Upper lobe of right lung (tissue), 1 donor: ENCODE measurements around the gene OTOP2. TPM values are rescaled to one million over a fixed set of nuclear protein-coding genes. Genes with fewer than 3 reads are reported as not detected.

Source experiments
- ATAC-seq: fragments of 200-7000 bp; cut with Tn5 transposase; one replicate; pipeline ENCODE4 v1.9.1; 2020; ENCODE audit warnings: mild to moderate bottlenecking, moderate library complexity
- DNase-seq: peaks from one replicate; pipeline ENCODE4 v3.0.0-alpha.2; 2020
- H3K27ac ChIP-seq: fragments of 200-600 bp; one replicate; pipeline ENCODE4 v1.8.0; 2022
- H3K27me3 ChIP-seq: fragments of 200-600 bp; one replicate; pipeline ENCODE4 v1.8.0; 2022; ENCODE audit warnings: mild to moderate bottlenecking
- H3K36me3 ChIP-seq: fragments of 200-600 bp; one replicate; pipeline ENCODE4 v1.8.0; 2022
- H3K4me1 ChIP-seq: fragments of 200-600 bp; one replicate; pipeline ENCODE4 v1.8.0; 2022
- H3K4me3 ChIP-seq: fragments of 200-600 bp; one replicate; pipeline ENCODE4 v1.8.0; 2022; ENCODE audit warnings: mild to moderate bottlenecking
- H3K9me3 ChIP-seq: fragments of 200-600 bp; one replicate; pipeline ENCODE4 v1.8.0; 2022
- CTCF ChIP-seq: fragments of 200-600 bp; IDR thresholded peaks from one replicate; pipeline ENCODE4 v1.8.0; 2022; ENCODE audit warnings: antibody characterized with exemption
- intact Hi-C: fragments of 100-400 bp; cut with DNase I; formaldehyde crosslinking; loops from one replicate; pipeline ENCODE4 v1.11.0; 2022
- total RNA-seq: library from RNA; stranded (reverse); fragmentation: NEBNext Ultra II Directional; extraction: Animal tissue kit (Norgen Biotek cat#: 25700); gene quantifications from one replicate; pipeline ENCODE4 v1.2.1, GENCODE V29; 2021
- donor health status: DM: no; HTN: yes; CAD: no; lungs with severe emphysema.

Gene OTOP2
- total RNA-seq, 1 donor from 2014 or later, result not detected

GRCh38 chr17:74916851-74917199 is 7.2 kb upstream of the OTOP2 start:
- DNase-seq, result no peak
- H3K9me3 ChIP-seq, result no peaks in the 10 kb centered on the region
- H3K4me1 ChIP-seq, result no peaks in the 10 kb centered on the region
- peaks cover 33% of the 10 kb centered on the region for H3K27me3 ChIP-seq
- H3K27ac ChIP-seq, result no peak overlapping the region
- H3K4me3 ChIP-seq, result no peak overlapping the region
- no peaks in the 10 kb centered on the region for H3K36me3 ChIP-seq
- TF ChIP-seq CTCF, result no peak
- no peak for ATAC-seq
- intact Hi-C loops, result no loop called here

GRCh38 chr17:74917430-74917829 is 6.6 kb upstream of the OTOP2 start:
- ATAC-seq (peak; percentile 48), DNase-seq (no peak)
- Histone ChIP-seq H3K4me1 (no peaks in the 10 kb centered on the region), H3K36me3 (no peaks in the 10 kb centered on the region), H3K9me3 (no peaks in the 10 kb centered on the region), H3K27ac (no peak overlapping the region), H3K4me3 (no peak overlapping the region), H3K27me3 (peaks cover 39% of the 10 kb centered on the region)
- no peak for TF ChIP-seq CTCF
- intact Hi-C loops, result no loop called here

GRCh38 chr17:74918906-74919305 is 5.2 kb upstream of the OTOP2 start:
- TF ChIP-seq CTCF, result no peak
- no peak for ATAC-seq
- intact Hi-C loops, result no loop called here
- Histone ChIP-seq H3K4me3 (no peak overlapping the region), H3K27me3 (peaks cover 54% of the 10 kb centered on the region), H3K27ac (no peak overlapping the region), H3K4me1 (peaks cover 11% of the 10 kb centered on the region), H3K9me3 (no peaks in the 10 kb centered on the region), H3K36me3 (no peaks in the 10 kb centered on the region)
- no peak for DNase-seq

DNA sequence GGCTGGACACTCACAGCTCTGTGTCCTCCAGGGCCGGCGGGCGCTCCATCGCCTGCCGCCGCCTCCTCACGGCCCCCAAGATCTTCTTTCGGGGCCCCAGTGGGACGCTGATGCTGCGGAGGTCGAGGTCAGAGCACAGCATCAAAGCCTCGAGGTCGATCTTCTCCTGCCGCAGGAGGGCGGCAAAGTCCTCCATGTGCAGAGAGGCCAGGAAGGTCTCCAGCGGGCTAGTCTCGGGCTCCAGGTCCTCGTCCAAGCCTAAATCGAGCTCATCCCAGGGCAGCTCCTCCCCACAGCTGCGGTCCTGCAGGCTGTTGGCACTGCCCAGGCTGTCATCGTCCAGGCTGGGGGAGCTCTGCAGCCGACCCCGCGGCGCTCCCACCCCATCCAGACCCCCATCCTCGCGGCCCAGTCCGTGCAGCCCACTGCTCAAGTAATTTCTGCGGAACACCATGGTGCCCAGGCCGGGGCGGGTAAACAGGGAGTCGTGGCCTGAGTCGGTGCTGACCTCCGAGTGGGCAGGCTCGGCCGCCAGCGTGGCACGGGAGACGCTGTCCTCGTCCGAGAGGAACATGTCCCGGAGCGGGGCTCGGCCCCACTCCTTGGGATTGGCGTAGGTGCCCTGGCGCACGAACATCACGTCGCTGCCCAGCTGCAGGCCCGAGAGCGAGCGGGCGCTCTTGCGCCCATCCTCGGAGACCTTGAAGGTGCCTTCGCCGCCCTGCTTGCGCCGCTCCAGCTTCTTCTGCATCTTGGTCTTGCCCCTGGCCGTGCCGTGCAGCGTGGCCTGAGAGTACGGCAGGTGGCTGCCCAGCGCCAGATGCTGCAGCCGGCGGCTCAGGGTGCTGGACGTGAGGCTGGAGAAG is 4.4 kb upstream of the OTOP2 start:
- Histone ChIP-seq H3K36me3 (no peaks in the 10 kb centered on the region), H3K4me3 (no peak overlapping the region), H3K9me3 (no peaks in the 10 kb centered on the region), H3K4me1 (peaks cover 19% of the 10 kb centered on the region), H3K27ac (no peak overlapping the region), H3K27me3 (peaks cover 62% of the 10 kb centered on the region)
- DNase-seq (no peak), ATAC-seq (no peak)
- TF ChIP-seq CTCF, result no peak
- intact Hi-C loops, result no loop called here

GRCh38 chr17:74920306-74920620 is 3.8 kb upstream of the OTOP2 start:
- Histone ChIP-seq H3K27me3 (peaks cover 68% of the 10 kb centered on the region), H3K4me3 (no peak overlapping the region), H3K36me3 (no peaks in the 10 kb centered on the region), H3K27ac (no peak overlapping the region), H3K9me3 (no peaks in the 10 kb centered on the region), H3K4me1 (peaks cover 20% of the 10 kb centered on the region)
- TF ChIP-seq CTCF, result no peak
- intact Hi-C loops, result no loop called here
- ATAC-seq (no peak), DNase-seq (no peak)

GRCh38 chr17:74920642-74921025 is 3.4 kb upstream of the OTOP2 start:
- no peak overlapping the region for H3K4me3 ChIP-seq
- ATAC-seq (no peak), DNase-seq (no peak)
- H3K27me3 ChIP-seq, result peaks cover 71% of the 10 kb centered on the region
- intact Hi-C loops, result no loop called here
- H3K4me1 ChIP-seq, result peaks cover 20% of the 10 kb centered on the region
- no peak overlapping the region for H3K27ac ChIP-seq
- no peaks in the 10 kb centered on the region for H3K36me3 ChIP-seq
- TF ChIP-seq CTCF, result no peak
- no peaks in the 10 kb centered on the region for H3K9me3 ChIP-seq
